K562 (cell line): ENCODE data around the gene MKNK1. TPM values are rescaled to one million over a fixed set of nuclear protein-coding genes. Genes with fewer than 3 reads are reported as not detected.
A peak's percentile ranks its signal among the peaks of the same experiment; 100 is the strongest.

ENCODE experiments used
- ATAC-seq: fragments of 200-7000 bp; cut with Tn5 transposase; 3 replicates; pipeline ENCODE4 v1.9.1; 2020; ENCODE audit warnings: moderate library complexity
- BruUV-seq: library from RNA; stranded (reverse); fragments of 400-500 nt; replicated peaks from 2 replicates; lab custom pipeline; 2021; lab: Mats Ljungman, UMichigan
- CTCF ChIA-PET: fragments of 300-600 bp; formaldehyde crosslinking; extraction: SDS; loops from one replicate; lab custom pipeline; 2021; ENCODE audit warnings: low intra/inter-chr PET ratio; lab: Yijun Ruan, JAX
- POLR2A ChIA-PET: fragments of 300-600, 350-650 bp; sonication (Branson Sonifier 250); formaldehyde crosslinking; extraction: SDS; loops from one replicate; lab custom pipeline; 2021; ENCODE audit warnings: antibody characterized with exemption, inconsistent platforms; lab: Yijun Ruan, JAX
- DNase-seq, 4 experiments: peaks; one replicate each; pipeline versions ENCODE4 v3.0.0 to v3.0.0-alpha.2; 2011 to 2018; ENCODE audit warnings: low spot score in 3 of 4, mixed read lengths in 3 of 4; ENCODE audit errors: extremely low read depth in 1 of 4
- FAIRE-seq: peaks from 2 replicates; lab custom pipeline; 2011; peaks lifted over from hg19 to GRCh38; lab: Jason Lieb, UNC
- H2AFZ ChIP-seq: 2 replicates; pipeline ENCODE4 v1.6.0; 2011; ENCODE audit warnings: low read depth, low read length, control low read depth, inconsistent platforms
- H3K27ac ChIP-seq: fragments of 200-600 bp; 3 replicates; pipeline ENCODE4 v1.8.0; 2011; ENCODE audit warnings: low read depth, mild to moderate bottlenecking, control low read depth, inconsistent platforms, low read length, moderate library complexity, mixed read lengths; ENCODE audit errors: extremely low read depth
- H3K27me3 ChIP-seq, 2 experiments: fragments of 300-600 bp in 1 of 2; 2 replicates in 1 of 2; 3 replicates in 1 of 2; pipeline versions ENCODE4 v1.6.0 to v1.8.0; 2011; ENCODE audit warnings: inconsistent platforms in 2 of 2, low read length in 2 of 2, mild to moderate bottlenecking in 1 of 2, mixed read lengths in 1 of 2, moderate library complexity in 1 of 2; ENCODE audit not compliant: control insufficient read depth in 2 of 2, insufficient read depth in 2 of 2
- H3K36me3 ChIP-seq: fragments of 300-600 bp; 3 replicates; pipeline ENCODE4 v1.8.0; 2011; ENCODE audit warnings: mild to moderate bottlenecking, low read length, inconsistent platforms; ENCODE audit not compliant: control insufficient read depth, insufficient read depth
- H3K4me1 ChIP-seq, 2 experiments: fragments of 200-600 bp in 1 of 2; replicated peaks in 1 of 2; 2 replicates in 1 of 2; 3 replicates in 1 of 2; pipeline versions ENCODE4 v1.5.1 to v1.8.0; 2011; ENCODE audit warnings: inconsistent platforms in 2 of 2, low read length in 2 of 2, mild to moderate bottlenecking in 1 of 2, mixed read lengths in 1 of 2, moderate library complexity in 1 of 2; ENCODE audit not compliant: control insufficient read depth in 2 of 2, insufficient read depth in 2 of 2
- H3K4me2 ChIP-seq: 2 replicates; pipeline ENCODE4 v1.6.1; 2011; ENCODE audit warnings: low read length, control low read depth, inconsistent platforms, mixed read lengths; ENCODE audit not compliant: insufficient read depth
- H3K4me3 ChIP-seq: fragments of 200-600 bp; sonication (generic), shearing (Covaris generic); 2 replicates; pipeline ENCODE4 v1.5.1; 2016; ENCODE audit warnings: control low read depth, inconsistent platforms
- H3K79me2 ChIP-seq: fragments of 200-600 bp; 3 replicates; pipeline ENCODE4 v1.8.0; 2011; ENCODE audit warnings: low read length, inconsistent platforms; ENCODE audit not compliant: control insufficient read depth, insufficient read depth
- H3K9ac ChIP-seq, 2 experiments: 2 replicates each; pipeline versions ENCODE4 v1.6.0 to v1.6.1; 2011; ENCODE audit warnings: low read depth in 2 of 2, low read length in 2 of 2, control low read depth in 1 of 2, inconsistent platforms in 1 of 2, mild to moderate bottlenecking in 1 of 2, mixed read lengths in 1 of 2; ENCODE audit not compliant: insufficient read depth in 1 of 2
- H3K9me1 ChIP-seq: one replicate; pipeline ENCODE4 v1.6.0; 2011; ENCODE audit warnings: inconsistent platforms, mild to moderate bottlenecking, low read length, moderate library complexity; ENCODE audit not compliant: control insufficient read depth, insufficient read depth
- H3K9me3 ChIP-seq: replicated peaks from 2 replicates; pipeline ENCODE4 v1.5.1; 2011; ENCODE audit warnings: low read depth, low read length, inconsistent platforms; ENCODE audit not compliant: control insufficient read depth, insufficient read depth
- H4K20me1 ChIP-seq: replicated peaks from 2 replicates; pipeline ENCODE4 v1.6.1; 2011; ENCODE audit warnings: low read length, inconsistent platforms, mixed read lengths; ENCODE audit not compliant: control insufficient read depth, insufficient read depth
- CBFA2T3 ChIP-seq: fragments of 450-650 bp; IDR thresholded peaks from 2 replicates; pipeline ENCODE4 v1.6.1; 2017
- EP300 ChIP-seq: IDR thresholded peaks from 2 replicates; pipeline ENCODE4 v1.6.1; 2012; ENCODE audit warnings: low read length, improper control_type of control experiment
- HNRNPK ChIP-seq: fragments of 200-400 bp; formaldehyde crosslinking; IDR thresholded peaks from one replicate; pipeline ENCODE4 v1.6.1; 2018; ENCODE audit warnings: mild to moderate bottlenecking, low read depth, low read length; ENCODE audit not compliant: poor library complexity, severe bottlenecking
- NKRF ChIP-seq: fragments of 450-650 bp; IDR thresholded peaks from 2 replicates; pipeline ENCODE4 v1.6.1; 2016; ENCODE audit warnings: borderline replicate concordance
- PBX2 ChIP-seq, 2 experiments: IDR thresholded peaks in 1 of 2; conservative IDR thresholded peaks in 1 of 2; 2 replicates each; pipeline ENCODE4 v1.6.1; 2016; ENCODE audit warnings: low read depth in 2 of 2, mild to moderate bottlenecking in 1 of 2, missing compliant biosample characterization in 1 of 2, missing genetic modification characterization in 1 of 2, moderate library complexity in 1 of 2
- PRDM10 ChIP-seq: fragments of 450-650 bp; IDR thresholded peaks from 2 replicates; pipeline ENCODE4 v1.6.1; 2018; ENCODE audit not compliant: partially characterized antibody
- SIN3A ChIP-seq, 2 experiments: fragments of 150-350 bp in 1 of 2; IDR thresholded peaks; 2 replicates each; pipeline ENCODE4 v1.6.1; 2011 to 2016; ENCODE audit warnings: borderline replicate concordance in 2 of 2, low read depth in 2 of 2, low read length in 2 of 2, mild to moderate bottlenecking in 2 of 2, moderate library complexity in 2 of 2; ENCODE audit not compliant: control insufficient read depth in 1 of 2
- TAL1 ChIP-seq: fragments of 450-650 bp; IDR thresholded peaks from 2 replicates; pipeline ENCODE4 v1.6.1; 2016; ENCODE audit warnings: mild to moderate bottlenecking
- ZBTB17 ChIP-seq: fragments of 450-650 bp; formaldehyde crosslinking; IDR thresholded peaks from 2 replicates; pipeline ENCODE4 v1.4.0; 2020; ENCODE audit warnings: mild to moderate bottlenecking
- ZFP91 ChIP-seq: sonication (generic); formaldehyde crosslinking; IDR thresholded peaks from 2 replicates; pipeline ENCODE4 v1.8.0; 2022; ENCODE audit warnings: mild to moderate bottlenecking, missing genetic modification reagents
- ZNF239 ChIP-seq: fragments of 250-450 bp; sonication (Bioruptor Pico); IDR thresholded peaks from 2 replicates; pipeline ENCODE4 v1.4.0; 2020; ENCODE audit warnings: mild to moderate bottlenecking
- WGBS: fragments of 100-300 bp; shearing (Covaris generic); methylation state at CpG from one replicate; pipeline ENCODE4 v1.1.6; 2016; ENCODE audit warnings: low coverage, mixed read lengths; ENCODE audit not compliant: insufficient coverage; ENCODE audit errors: missing lambda C conversion rate; 5-methylcytosine and 5-hydroxymethylcytosine counted together
- in situ Hi-C: fragments of 300-500 bp; cut with MboI; formaldehyde crosslinking; loops from 4 replicates; pipeline ENCODE4 v1.15.0; 2018; ENCODE audit warnings: inconsistent platforms, mixed read lengths
- intact Hi-C: fragments of 100-400 bp; cut with micrococcal nuclease; formaldehyde crosslinking; loops from 2 replicates; pipeline ENCODE4 v1.14.2; 2022
- polyA plus RNA-seq, 8 experiments: library from polyadenylated mRNA; depleted of rRNA in 4 of 8; stranded (reverse) in 5 of 8; unstranded in 3 of 8; fragments of >200 nt; fragmentation: Nextera tagmentation in 2 of 8; fragmentation: Illumina TruSeq in 1 of 8; extraction: Ambion mirVana in 2 of 8; extraction: Trizol in 1 of 8; gene quantifications; 2 replicates each; pipeline versions ENCODE4 v1.2.1 to v1.2.3, GENCODE V29; 2011 to 2014; ENCODE audit warnings: inconsistent platforms in 1 of 8, missing spikeins in 1 of 8
- total RNA-seq, 7 experiments: library from RNA; depleted of rRNA in 6 of 7; stranded (reverse); fragments of >200 nt in 6 of 7; fragmentation: Illumina TruSeq in 2 of 7; extraction: Trizol in 2 of 7; gene quantifications; 2 replicates each; pipeline versions ENCODE4 v1.2.1 to v1.2.3, GENCODE V29; 2011 to 2021; ENCODE audit warnings: low replicate concordance in 1 of 7

MKNK1 gene
- total and polyA plus RNA-seq, 9 of the 15 experiments (the other 6 are each of a cell fraction or from before 2014, with no cell fraction given): 27.7 to 51.3 (median 43.7) TPM

- Histone ChIP-seq H3K4me2 (no peak overlapping the region), H3K27ac (no peak overlapping the region), H4K20me1 (no peaks in the 10 kb centered on the region), H3K36me3 (peaks cover 18% of the 10 kb centered on the region), H3K9me3 (no peaks in the 10 kb centered on the region), H2AFZ (no peak overlapping the region), H3K27me3 (no peaks in the 10 kb centered on the region), H3K4me1 (peaks cover 0 to 6% of the 10 kb centered on the region in 2 experiments; a peak in 2 of 5 replicates), H3K79me2 (no peaks in the 10 kb centered on the region), H3K4me3 (no peak overlapping the region), H3K9me1 (no peaks in the 10 kb centered on the region), H3K9ac (no peak overlapping the region)
- in situ Hi-C loops (no loop called here), intact Hi-C loops (no loop called here)
- ATAC-seq (peak; percentile 38; the same call in 2 of the 3 replicates), FAIRE-seq (no peak), DNase-seq (no peak)
- ChIA-PET CTCF (no interaction called here), POLR2A (interaction anchor here (0.5 to 3.9 kb wide), 10 partner anchors 9 to 237 kb away, joined by 3 to 23 read pairs (median 4); partner anchors contain the start of gene MOB3C)
- TSS peak; percentile 27 for BruUV-seq
- 68% methylated on average over 2 of the region's 2 CpGs for WGBS
- TF ChIP-seq EP300 (peak; percentile 48; the same call in 1 of the 2 replicates), PRDM10 (no peak), TAL1 (peak; percentile 51), SIN3A (IDR thresholded peaks at IDR 0.05; ENCODE audit: borderline replicate concordance in 2 of 2, control insufficient read depth in 1 of 2, low read depth in 2 of 2, low read length in 2 of 2) (no peak), ZBTB17 (CRISPR knock-in tag) (no peak), ZFP91 (CRISPR knock-in tag) (no peak), HNRNPK (no peak), PBX2 (CRISPR knock-in tag; IDR thresholded peaks at IDR 0.05; ENCODE audit: low read depth) (no peak), PBX2 (tag; conservative IDR thresholded peaks at IDR 0.05; ENCODE audit: low read depth) (peak; percentile 90), ZNF239 (CRISPR knock-in tag) (no peak), CBFA2T3 (peak; percentile 71), NKRF (no peak)
These were observed 31.1 kb upstream of the MKNK1 start for GRCh38 chr1:46635205-46635604.
